NCI-H1694 treated with DMSO at 0.1 percent for 48 hours (cell line): Measurements from ENCODE around the gene QRICH1.

ENCODE experiments used
- DNase-seq: peaks from one replicate; lab custom pipeline; 2025; lab: John Stamatoyannopoulos, UW

QRICH1 gene

GRCh38 chr3:49119036-49119435 lies 25.2 kb upstream of the QRICH1 start:
- DNase-seq = no peak

- DNase-seq = no peak
Observed at GRCh38 chr3:49112262-49112661, 18.4 kb upstream of the QRICH1 start.

- DNase-seq = no peak
Observed at GRCh38 chr3:49111347-49111746, 17.5 kb upstream of the QRICH1 start.

- no peak for DNase-seq
Observed at GRCh38 chr3:49110780-49111179, 16.9 kb upstream of the QRICH1 start.

- no peak for DNase-seq
Observed at GRCh38 chr3:49108346-49108745, 14.5 kb upstream of the QRICH1 start.

GRCh38 chr3:49104427-49105291 lies 10.8 kb upstream of the QRICH1 start, which contains the start of gene QARS1:
QARS1 (minus strand) TSS chr3:49104757; CDS start chr3:49104733, 24 bp downstream.
- DNase-seq = peak; percentile 41

GRCh38 chr3:49104052-49104426 lies 10.2 kb upstream of the QRICH1 start:
- no peak for DNase-seq

- no peak for DNase-seq
Observed at GRCh38 chr3:49100046-49100615, 6.3 kb upstream of the QRICH1 start.

GRCh38 chr3:49098910-49099630 lies 5.2 kb upstream of the QRICH1 start:
- DNase-seq = no peak

GRCh38 chr3:49098429-49098828 lies 4.6 kb upstream of the QRICH1 start:
- no peak for DNase-seq

- DNase-seq = peak; percentile 11
Observed at GRCh38 chr3:49092938-49093852, 676 bp downstream of the QRICH1 start.

- DNase-seq = no peak
Observed at GRCh38 chr3:49081429-49081828, 12.4 kb downstream of the QRICH1 start.

GRCh38 chr3:49079270-49079669 lies 14.6 kb downstream of the QRICH1 start:
- DNase-seq = no peak

- DNase-seq = no peak
Observed at GRCh38 chr3:49076646-49077045, 17.2 kb downstream of the QRICH1 start.

GRCh38 chr3:49076116-49076515 lies 17.8 kb downstream of the QRICH1 start:
- no peak for DNase-seq

- DNase-seq = no peak
Observed at GRCh38 chr3:49058011-49058410, 35.9 kb downstream of the QRICH1 start.

- no peak for DNase-seq
Observed at GRCh38 chr3:49057268-49057667, 36.6 kb downstream of the QRICH1 start.

GRCh38 chr3:49054344-49054862 lies 39.5 kb downstream of the QRICH1 start:
- no peak for DNase-seq

- DNase-seq = no peak
Observed at GRCh38 chr3:49053543-49053942, 40.3 kb downstream of the QRICH1 start.

- DNase-seq = no peak
Observed at GRCh38 chr3:49035281-49035680, 58.6 kb downstream of the QRICH1 start.

GRCh38 chr3:49034650-49035049 lies 59.2 kb downstream of the QRICH1 start:
- no peak for DNase-seq
